ENCODE measurements around the gene ZC3H15.
A peak's percentile ranks its signal among the peaks of the same experiment; 100 is the strongest.

ZC3H15 gene

GRCh38 chr2:186540941-186541340 is 54.9 kb downstream of the ZC3H15 start:
- TF ChIP-seq CTCF (IDR thresholded peaks at IDR 0.05) = no peak
- no peak overlapping the region for H3K27ac ChIP-seq
- H3K4me3 ChIP-seq = no peak overlapping the region
- no peak for DNase-seq (ENCODE audit: low spot score)

GRCh38 chr2:186542002-186542401 is 55.9 kb downstream of the ZC3H15 start:
- no peak for TF ChIP-seq CTCF (IDR thresholded peaks at IDR 0.05)
- no peak for DNase-seq (ENCODE audit: low spot score)
- Histone ChIP-seq H3K4me3 (no peak overlapping the region), H3K27ac (no peak overlapping the region)

GRCh38 chr2:186543561-186544131 is 57.6 kb downstream of the ZC3H15 start:
- Histone ChIP-seq H3K4me3 (peak overlapping the region; percentile 16), H3K27ac (peak overlapping the region; percentile 21 to 54)
- no peak for DNase-seq (ENCODE audit: low spot score)
- no peak for TF ChIP-seq CTCF (IDR thresholded peaks at IDR 0.05)

GRCh38 chr2:186544255-186544675 is 58.2 kb downstream of the ZC3H15 start:
- Histone ChIP-seq H3K4me3 (peak overlapping the region; percentile 16), H3K27ac (peak overlapping the region; percentile 21 to 54)
- no peak for TF ChIP-seq CTCF (IDR thresholded peaks at IDR 0.05)
- no peak for DNase-seq (ENCODE audit: low spot score)

GRCh38 chr2:186546846-186547245 is 60.8 kb downstream of the ZC3H15 start:
- Histone ChIP-seq H3K4me3 (no peak overlapping the region), H3K27ac (no peak overlapping the region)
- DNase-seq (ENCODE audit: low spot score) = no peak
- no peak for TF ChIP-seq CTCF (IDR thresholded peaks at IDR 0.05)

GRCh38 chr2:186551323-186552050 is 65.4 kb downstream of the ZC3H15 start:
- Histone ChIP-seq H3K27ac (no peak overlapping the region), H3K4me3 (no peak overlapping the region)
- no peak for TF ChIP-seq CTCF (IDR thresholded peaks at IDR 0.05)
- DNase-seq (ENCODE audit: low spot score) = no peak

- no peak for TF ChIP-seq CTCF (IDR thresholded peaks at IDR 0.05)
- no peak for DNase-seq (ENCODE audit: low spot score)
- H3K27ac ChIP-seq = no peak overlapping the region
- H3K4me3 ChIP-seq = no peak overlapping the region
Observed at GRCh38 chr2:186554429-186554828, 68.4 kb downstream of the ZC3H15 start.

All from coronary artery (tissue), 2 donors.